Measurements from ENCODE around the gene ATG2B. TPM values are rescaled to one million over a fixed set of nuclear protein-coding genes. Genes with fewer than 3 reads are reported as not detected.

Gene ATG2B
- total and polyA plus RNA-seq, 2 donors, result 9.6 to 15.2 TPM

- no peak for DNase-seq (ENCODE audit: low read depth in 6 of 9, low spot score in 9 of 9)
- no peak overlapping the region for H3K27ac ChIP-seq (ENCODE audit: low read depth in 1 of 2, low read length in 1 of 2)
- WGBS, result 98% methylated on average over 1 of the region's 1 CpG
- no peaks in the 10 kb centered on the region for H3K9me3 ChIP-seq (ENCODE audit: control insufficient read depth in 2 of 2, insufficient read depth in 1 of 2, low read length in 1 of 2)
- no peak overlapping the region for H3K4me3 ChIP-seq (ENCODE audit: low read length in 2 of 2)
- no peaks in the 10 kb centered on the region for H3K4me1 ChIP-seq (ENCODE audit: control insufficient read depth in 2 of 2, insufficient read depth in 2 of 2, low read length in 2 of 2)
- H3K27me3 ChIP-seq (ENCODE audit: control insufficient read depth in 2 of 2, insufficient read depth in 1 of 2, low read length in 1 of 2), result peaks cover 0 to under 1% of the 10 kb centered on the region in 2 donors
- peaks cover 3 to 22% of the 10 kb centered on the region in 2 donors for H3K36me3 ChIP-seq (ENCODE audit: control insufficient read depth in 2 of 2, insufficient read depth in 2 of 2, low read length in 1 of 2)
These were observed 21.6 kb upstream of the ATG2B start for GRCh38 chr14:96384740-96385139.

GRCh38 chr14:96384053-96384452 lies 20.9 kb upstream of the ATG2B start:
- H3K9me3 ChIP-seq (ENCODE audit: control insufficient read depth in 2 of 2, insufficient read depth in 1 of 2, low read length in 1 of 2), result no peaks in the 10 kb centered on the region
- no peak overlapping the region for H3K27ac ChIP-seq (ENCODE audit: low read depth in 1 of 2, low read length in 1 of 2)
- H3K4me1 ChIP-seq (ENCODE audit: control insufficient read depth in 2 of 2, insufficient read depth in 2 of 2, low read length in 2 of 2), result no peaks in the 10 kb centered on the region
- no peak overlapping the region for H3K4me3 ChIP-seq (ENCODE audit: low read length in 2 of 2)
- WGBS, result 97% methylated on average over 1 of the region's 1 CpG
- DNase-seq (ENCODE audit: low read depth in 6 of 9, low spot score in 9 of 9), result no peak
- H3K27me3 ChIP-seq (ENCODE audit: control insufficient read depth in 2 of 2, insufficient read depth in 1 of 2, low read length in 1 of 2), result no peaks in the 10 kb centered on the region
- H3K36me3 ChIP-seq (ENCODE audit: control insufficient read depth in 2 of 2, insufficient read depth in 2 of 2, low read length in 1 of 2), result peaks cover 3 to 22% of the 10 kb centered on the region in 2 donors

GRCh38 chr14:96383445-96383844 lies 20.3 kb upstream of the ATG2B start:
- Histone ChIP-seq H3K36me3 (ENCODE audit: control insufficient read depth in 2 of 2, insufficient read depth in 2 of 2, low read length in 1 of 2) (peaks cover 3 to 22% of the 10 kb centered on the region in 2 donors), H3K4me1 (ENCODE audit: control insufficient read depth in 2 of 2, insufficient read depth in 2 of 2, low read length in 2 of 2) (no peaks in the 10 kb centered on the region), H3K27me3 (ENCODE audit: control insufficient read depth in 2 of 2, insufficient read depth in 1 of 2, low read length in 1 of 2) (no peaks in the 10 kb centered on the region), H3K4me3 (ENCODE audit: low read length in 2 of 2) (no peak overlapping the region), H3K9me3 (ENCODE audit: control insufficient read depth in 2 of 2, insufficient read depth in 1 of 2, low read length in 1 of 2) (no peaks in the 10 kb centered on the region), H3K27ac (ENCODE audit: low read depth in 1 of 2, low read length in 1 of 2) (no peak overlapping the region)
- WGBS, result 92% methylated on average over 2 of the region's 2 CpGs
- no peak for DNase-seq (ENCODE audit: low read depth in 6 of 9, low spot score in 9 of 9)

GRCh38 chr14:96380735-96381134 lies 17.6 kb upstream of the ATG2B start:
- DNase-seq (ENCODE audit: low read depth in 6 of 9, low spot score in 9 of 9), result no peak
- Histone ChIP-seq H3K27ac (ENCODE audit: low read depth in 1 of 2, low read length in 1 of 2) (no peak overlapping the region), H3K4me3 (ENCODE audit: low read length in 2 of 2) (no peak overlapping the region), H3K9me3 (ENCODE audit: control insufficient read depth in 2 of 2, insufficient read depth in 1 of 2, low read length in 1 of 2) (no peaks in the 10 kb centered on the region), H3K27me3 (ENCODE audit: control insufficient read depth in 2 of 2, insufficient read depth in 1 of 2, low read length in 1 of 2) (no peaks in the 10 kb centered on the region), H3K4me1 (ENCODE audit: control insufficient read depth in 2 of 2, insufficient read depth in 2 of 2, low read length in 2 of 2) (no peaks in the 10 kb centered on the region), H3K36me3 (ENCODE audit: control insufficient read depth in 2 of 2, insufficient read depth in 2 of 2, low read length in 1 of 2) (peaks cover 3 to 17% of the 10 kb centered on the region in 2 donors)
- WGBS, result 94% methylated on average over 3 of the region's 3 CpGs

- no peak overlapping the region for H3K27ac ChIP-seq (ENCODE audit: low read depth in 1 of 2, low read length in 1 of 2)
- H3K36me3 ChIP-seq (ENCODE audit: control insufficient read depth in 2 of 2, insufficient read depth in 2 of 2, low read length in 1 of 2), result no peaks in the 10 kb centered on the region
- WGBS, result 97% methylated on average over 3 of the region's 3 CpGs
- H3K4me3 ChIP-seq (ENCODE audit: low read length in 2 of 2), result no peak overlapping the region
- no peaks in the 10 kb centered on the region for H3K4me1 ChIP-seq (ENCODE audit: control insufficient read depth in 2 of 2, insufficient read depth in 2 of 2, low read length in 2 of 2)
- no peaks in the 10 kb centered on the region for H3K9me3 ChIP-seq (ENCODE audit: control insufficient read depth in 2 of 2, insufficient read depth in 1 of 2, low read length in 1 of 2)
- no peak for DNase-seq (ENCODE audit: low read depth in 6 of 9, low spot score in 9 of 9)
- no peaks in the 10 kb centered on the region for H3K27me3 ChIP-seq (ENCODE audit: control insufficient read depth in 2 of 2, insufficient read depth in 1 of 2, low read length in 1 of 2)
These were observed 13.0 kb upstream of the ATG2B start for GRCh38 chr14:96376093-96376492.

- Histone ChIP-seq H3K36me3 (ENCODE audit: control insufficient read depth in 2 of 2, insufficient read depth in 2 of 2, low read length in 1 of 2) (no peaks in the 10 kb centered on the region), H3K4me3 (ENCODE audit: low read length in 2 of 2) (no peak overlapping the region), H3K9me3 (ENCODE audit: control insufficient read depth in 2 of 2, insufficient read depth in 1 of 2, low read length in 1 of 2) (no peaks in the 10 kb centered on the region), H3K27me3 (ENCODE audit: control insufficient read depth in 2 of 2, insufficient read depth in 1 of 2, low read length in 1 of 2) (no peaks in the 10 kb centered on the region), H3K27ac (ENCODE audit: low read depth in 1 of 2, low read length in 1 of 2) (no peak overlapping the region), H3K4me1 (ENCODE audit: control insufficient read depth in 2 of 2, insufficient read depth in 2 of 2, low read length in 2 of 2) (no peaks in the 10 kb centered on the region)
- 97% methylated on average over 3 of the region's 3 CpGs for WGBS
- no peak for DNase-seq (ENCODE audit: low read depth in 6 of 9, low spot score in 9 of 9)
These were observed 10.4 kb upstream of the ATG2B start for GRCh38 chr14:96373538-96373937.

GRCh38 chr14:96370528-96370927 lies 7.4 kb upstream of the ATG2B start:
- no peaks in the 10 kb centered on the region for H3K36me3 ChIP-seq (ENCODE audit: control insufficient read depth in 2 of 2, insufficient read depth in 2 of 2, low read length in 1 of 2)
- H3K4me3 ChIP-seq (ENCODE audit: low read length in 2 of 2), result no peak overlapping the region
- WGBS, result 98% methylated on average over 5 of the region's 5 CpGs
- no peak for DNase-seq (ENCODE audit: low read depth in 6 of 9, low spot score in 9 of 9)
- no peaks in the 10 kb centered on the region for H3K27me3 ChIP-seq (ENCODE audit: control insufficient read depth in 2 of 2, insufficient read depth in 1 of 2, low read length in 1 of 2)
- no peaks in the 10 kb centered on the region for H3K9me3 ChIP-seq (ENCODE audit: control insufficient read depth in 2 of 2, insufficient read depth in 1 of 2, low read length in 1 of 2)
- no peak overlapping the region for H3K27ac ChIP-seq (ENCODE audit: low read depth in 1 of 2, low read length in 1 of 2)
- H3K4me1 ChIP-seq (ENCODE audit: control insufficient read depth in 2 of 2, insufficient read depth in 2 of 2, low read length in 2 of 2), result no peaks in the 10 kb centered on the region

GRCh38 chr14:96368534-96368933 lies 5.4 kb upstream of the ATG2B start:
- H3K36me3 ChIP-seq (ENCODE audit: control insufficient read depth in 2 of 2, insufficient read depth in 2 of 2, low read length in 1 of 2), result no peaks in the 10 kb centered on the region
- H3K27ac ChIP-seq (ENCODE audit: low read depth in 1 of 2, low read length in 1 of 2), result no peak overlapping the region
- no peak overlapping the region for H3K4me3 ChIP-seq (ENCODE audit: low read length in 2 of 2)
- H3K9me3 ChIP-seq (ENCODE audit: control insufficient read depth in 2 of 2, insufficient read depth in 1 of 2, low read length in 1 of 2), result no peaks in the 10 kb centered on the region
- DNase-seq (ENCODE audit: low read depth in 6 of 9, low spot score in 9 of 9), result no peak
- H3K27me3 ChIP-seq (ENCODE audit: control insufficient read depth in 2 of 2, insufficient read depth in 1 of 2, low read length in 1 of 2), result no peaks in the 10 kb centered on the region
- peaks cover 4 to 8% of the 10 kb centered on the region in 2 donors for H3K4me1 ChIP-seq (ENCODE audit: control insufficient read depth in 2 of 2, insufficient read depth in 2 of 2, low read length in 2 of 2)
- WGBS, result 99% methylated on average over 1 of the region's 1 CpG

GRCh38 chr14:96364962-96365361 lies 1.8 kb upstream of the ATG2B start:
- peaks cover 10 to 11% of the 10 kb centered on the region in 2 donors for H3K4me1 ChIP-seq (ENCODE audit: control insufficient read depth in 2 of 2, insufficient read depth in 2 of 2, low read length in 2 of 2)
- no peak for DNase-seq (ENCODE audit: low read depth in 6 of 9, low spot score in 9 of 9)
- 89% methylated on average over 1 of the region's 1 CpG for WGBS
- H3K4me3 ChIP-seq (ENCODE audit: low read length in 2 of 2), result no peak overlapping the region
- no peaks in the 10 kb centered on the region for H3K27me3 ChIP-seq (ENCODE audit: control insufficient read depth in 2 of 2, insufficient read depth in 1 of 2, low read length in 1 of 2)
- H3K27ac ChIP-seq (ENCODE audit: low read depth in 1 of 2, low read length in 1 of 2), result no peak overlapping the region
- no peaks in the 10 kb centered on the region for H3K36me3 ChIP-seq (ENCODE audit: control insufficient read depth in 2 of 2, insufficient read depth in 2 of 2, low read length in 1 of 2)
- no peaks in the 10 kb centered on the region for H3K9me3 ChIP-seq (ENCODE audit: control insufficient read depth in 2 of 2, insufficient read depth in 1 of 2, low read length in 1 of 2)

Data from thymus (tissue), 11 donors.